ENCODE data around the gene SENP6. TPM values are rescaled to one million over a fixed set of nuclear protein-coding genes. Genes with fewer than 3 reads are reported as not detected.

The SENP6 gene
- polyA plus RNA-seq, 1 of the 3 experiments (the other 2 are of a cell fraction) = 16.2 TPM

GRCh38 chr6:75745404-75745803 lies 143.7 kb downstream of the SENP6 start:
- no peak overlapping the region for H3K4me3 ChIP-seq (ENCODE audit: low read depth in 2 of 2, low read length in 1 of 2)
- no peak for DNase-seq
- no peak overlapping the region for H3K4me2 ChIP-seq
- H3K9me3 ChIP-seq = no peaks in the 10 kb centered on the region
- peaks cover 12% of the 10 kb centered on the region for H3K79me2 ChIP-seq (ENCODE audit: insufficient read depth)
- H3F3A ChIP-seq (replicated peaks; ENCODE audit: insufficient read depth) = no peaks in the 10 kb centered on the region
- H3K36me3 ChIP-seq (replicated peaks in 1 of 2; ENCODE audit: control insufficient read depth in 1 of 2, insufficient read depth in 2 of 2, low read length in 1 of 2) = no peaks in the 10 kb centered on the region
- WGBS (ENCODE audit: low lambda C conversion rate) = 83% methylated on average over 3 of the region's 3 CpGs
- no peak overlapping the region for H3K27ac ChIP-seq (ENCODE audit: low read depth in 2 of 2, low read length in 1 of 2)
- TF ChIP-seq PBX3 (IDR thresholded peaks at IDR 0.05) (no peak), RXRA (IDR thresholded peaks at IDR 0.05; ENCODE audit: borderline replicate concordance, low read depth) (no peak), MAX (IDR thresholded peaks at IDR 0.05; ENCODE audit: low read depth) (no peak), USF2 (IDR thresholded peaks at IDR 0.05; ENCODE audit: borderline replicate concordance, low read depth, low read length) (no peak), FOXJ3 (CRISPR knock-in tag; IDR thresholded peaks at IDR 0.05) (no peak), IRF3 (IDR thresholded peaks at IDR 0.05; ENCODE audit: low read depth, low read length) (no peak), CTCF (IDR thresholded peaks at IDR 0.05) (no peak), YY1 (IDR thresholded peaks at IDR 0.05; ENCODE audit: low read depth) (no peak), FOXM1 (IDR thresholded peaks at IDR 0.05; ENCODE audit: low read depth) (no peak)
- H3K27me3 ChIP-seq (ENCODE audit: insufficient read depth) = no peaks in the 10 kb centered on the region
- H2AFZ ChIP-seq (ENCODE audit: low read depth) = no peak overlapping the region
- no peaks in the 10 kb centered on the region for H3K9me2 ChIP-seq
- H3K4me1 ChIP-seq (ENCODE audit: control insufficient read depth in 1 of 2, insufficient read depth in 2 of 2, low read depth in 1 of 2, low read length in 1 of 2) = no peaks in the 10 kb centered on the region; a peak in 1 of 4 replicates
- CTCF ChIA-PET = no interaction called here
- POLR2A ChIA-PET = no interaction called here
- H3K9ac ChIP-seq = no peak overlapping the region
- no peaks in the 10 kb centered on the region for H4K20me1 ChIP-seq (ENCODE audit: insufficient read depth)

GRCh38 chr6:75746221-75746620 lies 144.5 kb downstream of the SENP6 start:
- POLR2A ChIA-PET = no interaction called here
- WGBS (ENCODE audit: low lambda C conversion rate) = 23% methylated on average over 2 of the region's 2 CpGs
- no peak for DNase-seq
- H3K9ac ChIP-seq = no peak overlapping the region
- H3K4me3 ChIP-seq (ENCODE audit: low read depth in 2 of 2, low read length in 1 of 2) = no peak overlapping the region
- H2AFZ ChIP-seq (ENCODE audit: low read depth) = no peak overlapping the region
- no peak overlapping the region for H3K27ac ChIP-seq (ENCODE audit: low read depth in 2 of 2, low read length in 1 of 2)
- H3K36me3 ChIP-seq (replicated peaks in 1 of 2; ENCODE audit: control insufficient read depth in 1 of 2, insufficient read depth in 2 of 2, low read length in 1 of 2) = no peaks in the 10 kb centered on the region
- CTCF ChIA-PET = no interaction called here
- H3K27me3 ChIP-seq (ENCODE audit: insufficient read depth) = no peaks in the 10 kb centered on the region
- no peaks in the 10 kb centered on the region for H3K9me2 ChIP-seq
- no peaks in the 10 kb centered on the region for H3K9me3 ChIP-seq
- H3K4me2 ChIP-seq = no peak overlapping the region
- H3K79me2 ChIP-seq (ENCODE audit: insufficient read depth) = peaks cover 18% of the 10 kb centered on the region
- no peak for TF ChIP-seq FOXM1 (IDR thresholded peaks at IDR 0.05; ENCODE audit: low read depth)
- no peak for TF ChIP-seq NRF1 (IDR thresholded peaks at IDR 0.05; ENCODE audit: low read depth, low read length)
- TF ChIP-seq USF2 (IDR thresholded peaks at IDR 0.05; ENCODE audit: borderline replicate concordance, low read depth, low read length) = no peak
- no peak for TF ChIP-seq IRF3 (IDR thresholded peaks at IDR 0.05; ENCODE audit: low read depth, low read length)
- TF ChIP-seq RFX5 (IDR thresholded peaks at IDR 0.05; ENCODE audit: low read length) = no peak
- no peak for TF ChIP-seq ELF1 (IDR thresholded peaks at IDR 0.05)
- no peak for TF ChIP-seq ZBTB33 (IDR thresholded peaks at IDR 0.05; ENCODE audit: borderline replicate concordance, low read depth)
- TF ChIP-seq MAX (IDR thresholded peaks at IDR 0.05; ENCODE audit: low read depth) = no peak
- no peak for TF ChIP-seq RXRA (IDR thresholded peaks at IDR 0.05; ENCODE audit: borderline replicate concordance, low read depth)
- no peaks in the 10 kb centered on the region; a peak in 1 of 4 replicates for H3K4me1 ChIP-seq (ENCODE audit: control insufficient read depth in 1 of 2, insufficient read depth in 2 of 2, low read depth in 1 of 2, low read length in 1 of 2)
- no peaks in the 10 kb centered on the region for H3F3A ChIP-seq (replicated peaks; ENCODE audit: insufficient read depth)
- H4K20me1 ChIP-seq (ENCODE audit: insufficient read depth) = no peaks in the 10 kb centered on the region

All from SK-N-SH (cell line).